Lung (tissue), 12 donors: ENCODE results near the gene CMTM7. TPM values are rescaled to one million over a fixed set of nuclear protein-coding genes. Genes with fewer than 3 reads are reported as not detected.

Experiments
- ATAC-seq: fragments of 200-7000 bp; cut with Tn5 transposase; one replicate; pipeline ENCODE4 v1.9.1; 2020; ENCODE audit warnings: moderate number of reproducible peaks; ENCODE audit not compliant: insufficient read depth, low FRiP score
- DNase-seq, 3 donors: peaks; one replicate each; pipeline ENCODE4 v3.0.0-alpha.2; 2013 to 2017
- H3K27ac ChIP-seq, 2 donors: one replicate each; pipeline ENCODE4 v1.5.1; 2013; ENCODE audit warnings: mild to moderate bottlenecking in 2 of 2, moderate library complexity in 2 of 2, control low read depth in 1 of 2, inconsistent platforms in 1 of 2, low read depth in 1 of 2, low read length in 1 of 2
- H3K27me3 ChIP-seq, 3 donors: one replicate each; pipeline ENCODE4 v1.5.1; 2013; ENCODE audit warnings: low read length in 2 of 3; ENCODE audit not compliant: control insufficient read depth in 3 of 3, insufficient read depth in 3 of 3
- H3K36me3 ChIP-seq, 4 donors: one replicate each; pipeline ENCODE4 v1.5.1; 2013; ENCODE audit warnings: low read length in 4 of 4, mild to moderate bottlenecking in 1 of 4, moderate library complexity in 1 of 4; ENCODE audit not compliant: control insufficient read depth in 4 of 4, insufficient read depth in 4 of 4
- H3K4me1 ChIP-seq, 5 donors: one replicate each; pipeline ENCODE4 v1.5.1; 2013; ENCODE audit warnings: low read length in 5 of 5, mild to moderate bottlenecking in 2 of 5, moderate library complexity in 1 of 5; ENCODE audit not compliant: control insufficient read depth in 5 of 5, insufficient read depth in 5 of 5
- H3K4me3 ChIP-seq: one replicate; pipeline ENCODE4 v1.5.1; 2013; ENCODE audit warnings: mild to moderate bottlenecking, control low read depth, moderate library complexity
- H3K9ac ChIP-seq, 2 donors: one replicate each; pipeline ENCODE4 v1.5.1; 2013; ENCODE audit warnings: low read length in 2 of 2, control low read depth in 1 of 2; ENCODE audit not compliant: insufficient read depth in 1 of 2
- H3K9me3 ChIP-seq, 4 donors: one replicate each; pipeline ENCODE4 v1.5.1; 2013; ENCODE audit warnings: low read length in 3 of 4, mild to moderate bottlenecking in 1 of 4, moderate library complexity in 1 of 4; ENCODE audit not compliant: control insufficient read depth in 4 of 4, insufficient read depth in 3 of 4
- CTCF ChIP-seq: IDR thresholded peaks from 2 replicates; pipeline ENCODE4 v1.5.1; 2012; ENCODE audit warnings: mild to moderate bottlenecking; ENCODE audit errors: control extremely low read depth, extremely low read depth
- WGBS, 2 donors: extraction: QIAGEN DNeasy Blood & Tissue Kit; methylation state at CpG; one replicate each; pipeline ENCODE4 v1.1.7; 2013; 5-methylcytosine and 5-hydroxymethylcytosine counted together
- polyA plus RNA-seq, 2 donors: library from polyadenylated mRNA; stranded (reverse); fragments of 200-250 nt; gene quantifications; one replicate each; pipeline ENCODE4 v1.2.1, GENCODE V29; 2013
- total RNA-seq, 2 donors: library from RNA; depleted of rRNA in 1 of 2; stranded (reverse); fragments of >200 nt in 1 of 2; gene quantifications; one replicate each; pipeline ENCODE4 v1.2.1, GENCODE V29; 2014 to 2021
- donor health status: control.
- donor health status: control.
- donor health status: Bipolar disorder and iron deficiency.
- donor health status: healthy.
- donor health status: DM: yes; HTN: yes; CAD: no.

CMTM7 gene
- total and polyA plus RNA-seq, 4 donors = 33.1 to 46.8 (median 43.8) TPM

- H3K27ac ChIP-seq = no peak overlapping the region
- DNase-seq (no peak), ATAC-seq (no peak)
- no peak overlapping the region for H3K9ac ChIP-seq
- 66 to 76% methylated on average over 2 of the region's 2 CpGs for WGBS, 2 donors
- H3K9me3 ChIP-seq = no peaks in the 10 kb centered on the region
- H3K4me1 ChIP-seq = peaks cover 0 to 9% (median 4%) of the 10 kb centered on the region in 5 donors
- no peaks in the 10 kb centered on the region for H3K36me3 ChIP-seq
- H3K4me3 ChIP-seq = no peak overlapping the region
- no peaks in the 10 kb centered on the region for H3K27me3 ChIP-seq
- TF ChIP-seq CTCF = no peak
Measured at GRCh38 chr3:32495609-32496008, 104.0 kb downstream of the CMTM7 start.

GRCh38 chr3:32498252-32498651 is 106.6 kb downstream of the CMTM7 start:
- H3K9me3 ChIP-seq = no peaks in the 10 kb centered on the region
- peaks cover 0 to 12% (median 9%) of the 10 kb centered on the region in 5 donors for H3K4me1 ChIP-seq
- no peaks in the 10 kb centered on the region for H3K27me3 ChIP-seq
- ATAC-seq (no peak), DNase-seq (no peak)
- 68 to 76% methylated on average over 3 of the region's 3 CpGs for WGBS, 2 donors
- no peak overlapping the region for H3K4me3 ChIP-seq
- no peaks in the 10 kb centered on the region for H3K36me3 ChIP-seq
- H3K27ac ChIP-seq = no peak overlapping the region
- no peak overlapping the region for H3K9ac ChIP-seq
- TF ChIP-seq CTCF = no peak

- Histone ChIP-seq H3K4me1 (peaks cover 0 to 11% (median 6%) of the 10 kb centered on the region in 5 donors), H3K9ac (no peak overlapping the region), H3K36me3 (no peaks in the 10 kb centered on the region), H3K9me3 (no peaks in the 10 kb centered on the region), H3K4me3 (no peak overlapping the region), H3K27ac (no peak overlapping the region), H3K27me3 (no peaks in the 10 kb centered on the region)
- DNase-seq (no peak), ATAC-seq (no peak)
- no peak for TF ChIP-seq CTCF
- 92 to 94% methylated on average over 3 of the region's 3 CpGs for WGBS, 2 donors
Measured at GRCh38 chr3:32498992-32499391, 107.3 kb downstream of the CMTM7 start.

- ATAC-seq (no peak), DNase-seq (no peak)
- no peak overlapping the region for H3K4me3 ChIP-seq
- no peak overlapping the region for H3K9ac ChIP-seq
- no peak for TF ChIP-seq CTCF
- no peaks in the 10 kb centered on the region for H3K36me3 ChIP-seq
- H3K27me3 ChIP-seq = no peaks in the 10 kb centered on the region
- H3K9me3 ChIP-seq = no peaks in the 10 kb centered on the region
- no peak overlapping the region for H3K27ac ChIP-seq
- WGBS, 2 donors = 91 to 96% methylated on average over 2 of the region's 2 CpGs
- H3K4me1 ChIP-seq = peaks cover 0 to 11% (median 6%) of the 10 kb centered on the region in 5 donors
Measured at GRCh38 chr3:32499585-32499984, 107.9 kb downstream of the CMTM7 start.
